ENCODE measurements around the gene KHDC1L. TPM values are rescaled to one million over a fixed set of nuclear protein-coding genes. Genes with fewer than 3 reads are reported as not detected.
"Not testable (repeated sequence)": the region's sequence is repeated elsewhere in the genome, so short reads cannot be mapped to it uniquely, and the experiment has no call there.

KHDC1L gene
- total RNA-seq, 2 donors from 2014 or later: 0.50 TPM; not detected in 1

- ATAC-seq (no peak), DNase-seq (ENCODE audit: low spot score) (no peak)
- H3K4me3 Mint-ChIP-seq: no peak overlapping the region
These were observed 11.0 kb upstream of the KHDC1L start for GRCh38 chr6:73236144-73236750.

GRCh38 chr6:73234733-73235132 lies 9.4 kb upstream of the KHDC1L start:
- no peak for DNase-seq (ENCODE audit: low spot score)
- H3K27ac Mint-ChIP-seq: no peak overlapping the region
- no peaks in the 10 kb centered on the region for H3K4me1 Mint-ChIP-seq (ENCODE audit: low read depth in 2 of 2)
- H3K4me3 Mint-ChIP-seq: no peak overlapping the region
- ATAC-seq: no peak
- H3K36me3 Mint-ChIP-seq: no peaks in the 10 kb centered on the region
- no peaks in the 10 kb centered on the region for H3K27me3 Mint-ChIP-seq
- H3K9me3 Mint-ChIP-seq: no peaks in the 10 kb centered on the region

More at GRCh38 chr6:73236144-73236750, 11.0 kb upstream of the KHDC1L start:
- no peaks in the 10 kb centered on the region for H3K9me3 Mint-ChIP-seq
- H3K27me3 Mint-ChIP-seq: no peaks in the 10 kb centered on the region
- H3K4me1 Mint-ChIP-seq (ENCODE audit: low read depth in 2 of 2): no peaks in the 10 kb centered on the region
- H3K27ac Mint-ChIP-seq: no peak overlapping the region
- H3K36me3 Mint-ChIP-seq: no peaks in the 10 kb centered on the region

- ATAC-seq; H3K27me3 Mint-ChIP-seq; H3K4me1 Mint-ChIP-seq (ENCODE audit: low read depth in 2 of 2); H3K27ac Mint-ChIP-seq; DNase-seq (ENCODE audit: low spot score); H3K9me3 Mint-ChIP-seq; H3K36me3 Mint-ChIP-seq; H3K4me3 Mint-ChIP-seq: not testable (repeated sequence)
These were observed 8.7 kb upstream of the KHDC1L start for GRCh38 chr6:73233971-73234370.

GRCh38 chr6:73233048-73233447 lies 7.8 kb upstream of the KHDC1L start:
- DNase-seq (ENCODE audit: low spot score) (no peak), ATAC-seq (no peak)
- Mint-ChIP-seq H3K9me3 (no peaks in the 10 kb centered on the region), H3K4me3 (no peak overlapping the region), H3K4me1 (ENCODE audit: low read depth in 2 of 2) (no peaks in the 10 kb centered on the region), H3K27me3 (no peaks in the 10 kb centered on the region), H3K27ac (no peak overlapping the region), H3K36me3 (no peaks in the 10 kb centered on the region)

- Mint-ChIP-seq H3K9me3 (no peaks in the 10 kb centered on the region), H3K27ac (no peak overlapping the region), H3K4me3 (no peak overlapping the region), H3K36me3 (no peaks in the 10 kb centered on the region), H3K27me3 (no peaks in the 10 kb centered on the region), H3K4me1 (ENCODE audit: low read depth in 2 of 2) (no peaks in the 10 kb centered on the region)
- DNase-seq (ENCODE audit: low spot score) (no peak), ATAC-seq (no peak)
These were observed 6.7 kb upstream of the KHDC1L start for GRCh38 chr6:73231986-73232391.

- Mint-ChIP-seq H3K4me1 (ENCODE audit: low read depth in 2 of 2) (no peaks in the 10 kb centered on the region), H3K27ac (no peak overlapping the region), H3K9me3 (no peaks in the 10 kb centered on the region), H3K36me3 (no peaks in the 10 kb centered on the region), H3K4me3 (no peak overlapping the region), H3K27me3 (no peaks in the 10 kb centered on the region)
- no peak for DNase-seq (ENCODE audit: low spot score)
- no peak for ATAC-seq
These were observed 2.4 kb upstream of the KHDC1L start for GRCh38 chr6:73227606-73228255.

- Mint-ChIP-seq H3K4me1 (ENCODE audit: low read depth in 2 of 2) (no peaks in the 10 kb centered on the region), H3K4me3 (no peak overlapping the region), H3K9me3 (no peaks in the 10 kb centered on the region), H3K36me3 (no peaks in the 10 kb centered on the region), H3K27ac (no peak overlapping the region), H3K27me3 (peaks cover 0 to 8% of the 10 kb centered on the region in 2 donors)
- ATAC-seq: no peak
- no peak for DNase-seq (ENCODE audit: low spot score)
These were observed 8.4 kb downstream of the KHDC1L start for GRCh38 chr6:73216859-73217258.

GRCh38 chr6:73209117-73209516 lies 16.2 kb downstream of the KHDC1L start:
- no peak overlapping the region for H3K27ac Mint-ChIP-seq
- no peaks in the 10 kb centered on the region for H3K36me3 Mint-ChIP-seq
- no peaks in the 10 kb centered on the region for H3K9me3 Mint-ChIP-seq
- H3K27me3 Mint-ChIP-seq: peaks cover 3 to 9% of the 10 kb centered on the region in 2 donors
- ATAC-seq (peak in 1 of 2 donors; percentile 52), DNase-seq (ENCODE audit: low spot score) (no peak)
- no peak overlapping the region for H3K4me3 Mint-ChIP-seq
- no peaks in the 10 kb centered on the region for H3K4me1 Mint-ChIP-seq (ENCODE audit: low read depth in 2 of 2)

- no peaks in the 10 kb centered on the region for H3K36me3 Mint-ChIP-seq
- no peak for DNase-seq (ENCODE audit: low spot score)
- H3K4me3 Mint-ChIP-seq: no peak overlapping the region
- no peaks in the 10 kb centered on the region for H3K4me1 Mint-ChIP-seq (ENCODE audit: low read depth in 2 of 2)
- H3K27me3 Mint-ChIP-seq: peaks cover 3 to 9% of the 10 kb centered on the region in 2 donors
- no peak for ATAC-seq
- no peak overlapping the region for H3K27ac Mint-ChIP-seq
- no peaks in the 10 kb centered on the region for H3K9me3 Mint-ChIP-seq
These were observed 18.0 kb downstream of the KHDC1L start for GRCh38 chr6:73207221-73207837.

- no peak for DNase-seq (ENCODE audit: low spot score)
- no peak overlapping the region for H3K4me3 Mint-ChIP-seq
- no peaks in the 10 kb centered on the region for H3K4me1 Mint-ChIP-seq (ENCODE audit: low read depth in 2 of 2)
- no peaks in the 10 kb centered on the region for H3K36me3 Mint-ChIP-seq
- no peak overlapping the region for H3K27ac Mint-ChIP-seq
- peaks cover 3 to 9% of the 10 kb centered on the region in 2 donors for H3K27me3 Mint-ChIP-seq
- H3K9me3 Mint-ChIP-seq: no peaks in the 10 kb centered on the region
- ATAC-seq: no peak
These were observed 21.0 kb downstream of the KHDC1L start for GRCh38 chr6:73204252-73204651.

- no peak overlapping the region for H3K27ac Mint-ChIP-seq
- H3K4me1 Mint-ChIP-seq (ENCODE audit: low read depth in 2 of 2): no peaks in the 10 kb centered on the region
- no peaks in the 10 kb centered on the region for H3K9me3 Mint-ChIP-seq
- DNase-seq (ENCODE audit: low spot score): no peak
- ATAC-seq: no peak
- peaks cover 3 to 9% of the 10 kb centered on the region in 2 donors for H3K27me3 Mint-ChIP-seq
- no peak overlapping the region for H3K4me3 Mint-ChIP-seq
- no peaks in the 10 kb centered on the region for H3K36me3 Mint-ChIP-seq
These were observed 22.2 kb downstream of the KHDC1L start for GRCh38 chr6:73203098-73203497.

- H3K9me3 Mint-ChIP-seq: no peaks in the 10 kb centered on the region
These were observed 24.6 kb downstream of the KHDC1L start for GRCh38 chr6:73200735-73201134.

GRCh38 chr6:73200247-73200646 lies 25.0 kb downstream of the KHDC1L start:
- H3K27ac Mint-ChIP-seq: no peak overlapping the region
- no peak overlapping the region for H3K4me3 Mint-ChIP-seq
- no peaks in the 10 kb centered on the region for H3K4me1 Mint-ChIP-seq (ENCODE audit: low read depth in 2 of 2)
- ATAC-seq: no peak
- no peaks in the 10 kb centered on the region for H3K9me3 Mint-ChIP-seq
- H3K36me3 Mint-ChIP-seq: no peaks in the 10 kb centered on the region
- no peaks in the 10 kb centered on the region for H3K27me3 Mint-ChIP-seq
- DNase-seq (ENCODE audit: low spot score): no peak

More at GRCh38 chr6:73200735-73201134, 24.6 kb downstream of the KHDC1L start:
- peak in 1 of 2 donors; percentile 45 for ATAC-seq
- H3K27ac Mint-ChIP-seq: no peak overlapping the region
- no peaks in the 10 kb centered on the region for H3K36me3 Mint-ChIP-seq
- H3K4me3 Mint-ChIP-seq: no peak overlapping the region
- no peaks in the 10 kb centered on the region for H3K27me3 Mint-ChIP-seq
- H3K4me1 Mint-ChIP-seq (ENCODE audit: low read depth in 2 of 2): no peaks in the 10 kb centered on the region
- DNase-seq (ENCODE audit: low spot score): no peak

GRCh38 chr6:73194744-73195143 lies 30.6 kb downstream of the KHDC1L start:
- H3K27me3 Mint-ChIP-seq: no peaks in the 10 kb centered on the region
- no peaks in the 10 kb centered on the region for H3K4me1 Mint-ChIP-seq (ENCODE audit: low read depth in 2 of 2)
- no peak overlapping the region for H3K27ac Mint-ChIP-seq
- H3K4me3 Mint-ChIP-seq: no peak overlapping the region
- DNase-seq (ENCODE audit: low spot score) (no peak), ATAC-seq (no peak)
- no peaks in the 10 kb centered on the region for H3K9me3 Mint-ChIP-seq
- no peaks in the 10 kb centered on the region for H3K36me3 Mint-ChIP-seq

All from natural killer cell treated with Interleukin-12 subunit alpha and Interleukin-12 subunit beta and Interleukin-15 and Interleukin-18, amount 100 ng/mL, for 72 hours (primary cell).